Midbrain (tissue), 1 donor: ENCODE results near the gene RHO.

ENCODE experiments used
- DNase-seq: peaks from one replicate; lab custom pipeline; 2025; lab: John Stamatoyannopoulos, UW

Gene RHO

DNA sequence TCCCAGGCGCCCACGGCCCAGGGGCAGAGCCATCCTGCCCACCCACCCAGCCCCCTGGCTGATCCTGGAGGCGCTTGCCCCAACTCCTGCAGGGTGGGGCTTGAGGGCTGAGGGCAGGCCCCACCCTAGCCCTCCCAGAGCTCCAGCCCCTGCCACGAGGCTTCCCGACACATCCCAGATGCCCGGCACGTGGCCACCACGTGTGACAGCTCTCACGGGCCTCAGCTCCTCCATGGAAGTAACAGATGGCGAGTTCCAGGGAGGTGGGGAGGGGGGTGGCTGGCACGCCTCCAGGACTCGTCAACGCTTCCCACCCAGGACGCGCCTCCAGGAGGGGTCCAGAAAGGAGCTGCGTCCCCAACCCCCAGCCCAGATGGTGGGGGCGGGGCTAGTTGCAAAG lies 48.9 kb downstream of the RHO start:
- no peak for DNase-seq

DNA sequence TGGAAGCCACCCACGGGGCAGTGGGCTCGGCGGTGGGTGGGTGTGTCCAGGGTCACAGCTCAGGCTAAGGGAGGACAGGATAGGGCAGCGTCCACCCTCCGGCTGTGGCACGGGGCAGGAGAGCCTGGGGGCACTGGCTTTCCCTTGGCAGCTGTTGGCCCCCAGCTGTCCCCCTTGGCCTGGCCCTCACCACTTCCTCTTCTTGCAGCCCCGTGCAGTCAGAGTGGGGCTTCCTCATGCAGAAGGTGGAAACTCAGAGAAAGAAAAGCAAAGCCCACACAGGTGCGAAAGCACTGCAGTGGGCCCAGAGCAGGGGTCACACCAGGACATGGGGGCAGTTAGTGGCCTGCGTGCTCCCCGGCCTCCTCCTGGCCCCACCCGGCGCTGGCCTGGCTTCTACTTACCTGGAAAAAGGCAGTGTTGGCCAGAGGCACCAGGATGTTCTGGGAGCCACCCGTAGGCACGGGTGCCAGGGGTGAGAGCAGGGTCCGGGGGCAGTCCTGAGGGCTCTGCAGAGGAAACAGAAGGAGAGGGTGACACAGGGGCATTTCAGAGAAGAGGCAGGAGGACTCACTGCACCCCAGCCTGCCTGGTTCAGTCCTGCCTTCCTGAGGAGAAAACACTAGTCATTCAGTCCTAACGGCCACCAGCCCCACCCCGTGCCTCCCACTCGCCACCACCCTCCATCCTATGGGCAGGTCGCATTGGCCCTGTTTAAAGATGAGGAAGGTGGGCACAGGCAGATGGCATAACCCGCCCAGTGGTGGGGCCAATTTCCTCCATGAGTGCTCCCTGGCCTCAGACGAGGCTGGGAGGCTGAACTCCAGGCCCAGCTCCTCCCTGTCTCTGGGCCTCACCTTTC lies 49.7 kb downstream of the RHO start:
- no peak for DNase-seq

DNA sequence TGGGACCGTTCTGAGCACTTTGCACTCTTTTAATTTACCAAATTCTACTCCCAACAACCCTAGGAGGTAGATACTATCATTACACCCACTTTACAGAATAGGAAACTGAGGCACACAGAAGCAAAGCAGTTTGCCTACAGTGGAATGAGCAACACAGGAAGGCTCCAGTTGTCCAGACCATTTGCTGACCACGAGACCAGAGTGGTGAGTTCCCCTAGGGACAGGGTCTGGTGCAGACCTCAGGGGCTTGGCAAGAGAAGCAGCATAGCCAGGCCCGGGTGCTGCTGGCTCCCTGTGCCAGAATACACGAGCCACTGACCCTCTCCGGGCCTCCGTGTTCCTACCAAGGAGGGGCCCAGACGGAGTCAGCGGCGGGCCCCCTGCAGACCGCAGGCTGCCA lies 51.6 kb downstream of the RHO start:
- no peak for DNase-seq

DNA sequence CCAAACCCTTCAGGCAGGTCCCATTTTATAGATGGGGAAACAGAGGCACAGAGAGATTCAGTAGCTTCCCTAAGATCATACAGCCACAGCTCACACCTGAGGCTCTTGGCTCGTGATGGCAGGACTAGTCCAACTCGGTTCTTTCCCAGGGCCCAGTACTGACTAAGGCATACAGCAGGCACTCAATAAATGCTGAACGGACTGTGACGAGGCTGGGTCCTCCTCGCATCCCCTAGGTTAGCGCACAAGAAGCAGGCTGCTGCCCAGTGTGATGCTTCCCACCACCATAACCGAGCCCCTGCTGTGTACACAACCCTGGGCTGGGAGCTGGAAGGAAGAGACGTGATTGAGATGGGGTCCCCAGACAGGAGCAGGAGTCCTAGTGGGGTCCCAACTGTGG lies 53.2 kb downstream of the RHO start:
- no peak for DNase-seq

DNA sequence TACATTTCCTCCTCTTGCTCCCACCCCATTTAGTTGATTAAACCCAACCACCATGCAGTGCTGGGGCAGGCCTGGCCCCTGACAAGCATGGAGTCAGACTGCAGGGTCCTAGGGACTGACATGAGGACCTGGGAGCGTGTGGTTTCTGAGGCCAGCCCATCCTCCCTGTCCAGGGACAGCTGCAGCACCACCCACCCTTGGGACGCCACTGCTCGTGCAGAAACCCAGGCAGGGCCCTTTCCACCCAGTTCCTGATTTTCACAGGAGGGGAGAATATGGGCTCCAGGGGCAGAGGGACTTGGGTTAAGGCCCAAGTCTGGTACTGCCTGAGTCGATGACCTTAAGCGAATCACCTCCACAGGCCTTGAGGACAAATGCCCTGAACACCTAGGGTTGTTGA lies 54.4 kb downstream of the RHO start:
- no peak for DNase-seq

DNA sequence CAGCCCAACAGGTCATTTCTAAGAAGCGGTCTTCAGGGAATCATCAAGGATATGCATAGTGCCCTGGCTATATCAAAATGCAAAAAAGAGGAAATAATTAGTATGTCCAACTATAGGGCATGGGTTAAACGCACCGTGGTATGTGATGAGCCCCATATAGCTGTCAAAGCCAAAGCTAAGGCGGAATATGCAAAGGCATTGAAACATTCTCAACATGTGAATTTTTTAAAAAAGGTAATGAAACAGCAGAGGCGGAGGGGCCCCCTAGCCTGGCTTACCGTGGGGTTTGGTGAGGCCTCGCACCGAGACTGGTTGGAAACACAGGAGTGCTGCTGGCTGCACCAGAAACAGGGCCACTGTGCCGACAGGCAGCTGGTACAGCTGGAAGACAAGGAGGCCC lies 54.9 kb downstream of the RHO start:
- DNase-seq, result no peak

DNA sequence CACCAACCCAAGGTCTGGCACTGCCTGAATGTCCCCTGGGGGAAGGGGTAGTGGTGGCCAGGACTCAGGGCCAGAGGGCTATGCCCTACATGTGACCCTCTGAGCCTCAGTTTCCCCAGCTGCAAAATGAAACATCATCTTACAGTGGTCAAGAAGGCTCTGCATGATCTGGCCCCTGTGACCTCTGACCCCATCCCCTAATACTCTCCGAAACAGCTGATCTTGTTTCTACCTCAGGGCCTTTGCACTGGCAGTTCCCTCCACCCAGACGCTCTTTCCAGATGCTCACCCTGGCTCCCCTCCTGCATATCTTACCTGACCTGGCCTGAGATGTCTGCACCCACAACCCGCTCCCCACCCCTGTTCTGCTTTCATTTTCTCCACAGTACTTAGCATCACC lies 56.2 kb downstream of the RHO start:
- DNase-seq, result no peak
